HFFc6 (cell line): ENCODE results near the gene SYNGR4. TPM values are rescaled to one million over a fixed set of nuclear protein-coding genes. Genes with fewer than 3 reads are reported as not detected.
A peak's percentile ranks its signal among the peaks of the same experiment; 100 is the strongest.
"Not testable (repeated sequence)": the region's sequence is repeated elsewhere in the genome, so short reads cannot be mapped to it uniquely, and the experiment has no call there.

ENCODE experiments used
- DNase-seq: peaks from one replicate; pipeline ENCODE4 v3.0.0-alpha.2; 2018
- H3K27ac Mint-ChIP-seq: 2 replicates; pipeline ENCODE4 v1.8.0; 2020; ENCODE audit warnings: mild to moderate bottlenecking, mixed read lengths
- H3K27me3 Mint-ChIP-seq: 2 replicates; pipeline ENCODE4 v1.8.0; 2021; ENCODE audit warnings: mild to moderate bottlenecking, moderate library complexity, mixed read lengths; ENCODE audit not compliant: insufficient read depth
- H3K36me3 Mint-ChIP-seq: 2 replicates; pipeline ENCODE4 v1.8.0; 2021; ENCODE audit warnings: low read depth, mixed read lengths
- H3K4me1 Mint-ChIP-seq: 2 replicates; pipeline ENCODE4 v1.8.0; 2020; ENCODE audit warnings: low read depth, mixed read lengths
- H3K4me3 Mint-ChIP-seq: 2 replicates; pipeline ENCODE4 v1.8.0; 2020; ENCODE audit warnings: mild to moderate bottlenecking, moderate library complexity, mixed read lengths
- H3K9me3 Mint-ChIP-seq: 2 replicates; pipeline ENCODE4 v1.8.0; 2020; ENCODE audit warnings: mild to moderate bottlenecking, mixed read lengths
- CTCF ChIP-seq: fragments of 200-600 bp; sonication (generic); IDR thresholded peaks from 2 replicates; pipeline ENCODE4 v1.5.0; 2021; ENCODE audit warnings: antibody characterized with exemption, mild to moderate bottlenecking
- long read RNA-seq: library from polyadenylated mRNA; unstranded; transcript quantifications from one replicate; pipeline ENCODE4 v2.0.0, GENCODE V29; 2019
- total RNA-seq, 6 experiments: library from RNA; stranded (reverse); fragmentation: NEBNext Ultra II Directional; extraction: Animal tissue kit (Norgen Biotek cat#: 25700); gene quantifications; 2 replicates in 1 of 6; 3 replicates in 5 of 6; pipeline ENCODE4 v1.2.3, GENCODE V29; 2021

SYNGR4 gene
- not detected for total RNA-seq
- long read RNA-seq, partial matches to known transcripts: 0 of 1 reads
- long read RNA-seq, other reads (novel, unspliced or antisense): 1 of 1 reads

DNA sequence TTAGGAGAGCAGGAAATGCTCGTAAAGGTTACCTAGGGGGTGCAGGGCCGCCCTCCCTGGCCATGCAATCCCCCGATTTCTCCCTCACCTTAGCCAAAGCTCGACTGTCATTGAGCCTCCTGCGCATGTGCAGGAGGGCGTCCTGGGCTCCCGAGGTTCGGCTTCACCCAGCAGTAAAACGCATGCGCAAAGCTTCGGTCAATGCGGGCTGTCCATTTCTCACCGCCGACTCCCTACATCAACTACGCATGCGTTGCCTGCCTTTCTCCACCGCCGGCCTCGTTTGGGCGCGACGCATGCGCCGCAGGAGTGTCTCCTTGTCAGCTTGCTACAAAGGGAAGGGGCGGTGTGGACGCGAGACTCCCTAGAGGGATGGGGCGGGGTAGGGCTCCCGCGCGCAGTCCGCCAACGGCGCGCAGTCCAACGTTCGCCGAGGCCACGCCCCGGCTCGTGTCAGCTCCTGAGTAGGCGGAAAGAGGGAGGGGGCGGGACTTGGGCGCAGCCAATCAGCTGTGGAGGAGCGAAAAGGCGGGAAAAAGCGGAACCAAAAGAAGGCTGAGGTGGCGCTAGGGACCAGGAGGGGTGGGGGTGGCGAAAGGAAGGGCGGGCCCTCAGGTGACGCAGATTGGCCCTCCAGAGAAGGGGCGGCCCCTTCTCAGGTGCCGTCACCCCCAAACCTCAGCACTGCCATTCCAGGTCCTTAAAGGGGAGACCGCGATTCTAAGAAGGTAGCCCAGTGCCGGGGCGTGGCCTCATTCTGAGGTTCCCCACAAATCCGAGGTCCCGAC is at the start of gene SYNGR4, which contains the start of gene TMEM143:
SYNGR4 (plus strand) TSS at position 558 of the 788 bp plus-strand sequence. CDS start 1,476 bp downstream, outside the sequence.
TMEM143 (minus strand) TSS at position 131 of the 788 bp plus-strand sequence; CDS start at position 111, 20 bp downstream.
- H3K27ac Mint-ChIP-seq: peak within 1 kb of the TSS; percentile 94
- peak within 1 kb of the TSS; percentile 88 for H3K4me3 Mint-ChIP-seq
- no peaks in the 10 kb centered on the region; the same call in 1 of the 2 replicates for H3K36me3 Mint-ChIP-seq
- H3K4me1 Mint-ChIP-seq: no peaks in the 10 kb centered on the region
- peaks cover under 1% of the 10 kb centered on the region for H3K27me3 Mint-ChIP-seq
- no peaks in the 10 kb centered on the region for H3K9me3 Mint-ChIP-seq
- no peak for TF ChIP-seq CTCF
- peak; percentile 99 for DNase-seq

DNA sequence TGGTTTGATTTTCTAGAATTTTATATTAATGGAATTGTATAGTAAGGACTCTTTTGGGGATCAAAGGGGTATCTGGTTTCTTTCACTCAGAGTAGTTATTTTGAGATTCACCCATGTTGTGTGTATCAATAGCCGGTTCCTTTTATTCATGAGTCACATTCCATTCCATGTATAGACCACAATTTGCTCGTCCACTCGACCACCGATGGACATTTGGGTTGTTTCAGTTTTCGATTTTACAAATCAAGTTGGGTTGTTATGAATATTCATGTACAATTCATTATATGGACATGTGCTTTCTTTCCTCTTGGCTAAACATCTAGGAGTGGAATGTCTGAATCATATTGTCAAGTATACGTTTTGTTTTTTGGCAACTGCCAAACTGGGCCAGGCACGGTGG is 48.5 kb upstream of the SYNGR4 start:
- no peak for DNase-seq
- H3K9me3 Mint-ChIP-seq: no peaks in the 10 kb centered on the region
- TF ChIP-seq CTCF: no peak
- H3K4me1 Mint-ChIP-seq: peaks cover 23% of the 10 kb centered on the region
- H3K27ac Mint-ChIP-seq: no peak overlapping the region
- peaks cover 3% of the 10 kb centered on the region for H3K27me3 Mint-ChIP-seq
- H3K4me3 Mint-ChIP-seq: no peak overlapping the region
- H3K36me3 Mint-ChIP-seq: no peaks in the 10 kb centered on the region

DNA sequence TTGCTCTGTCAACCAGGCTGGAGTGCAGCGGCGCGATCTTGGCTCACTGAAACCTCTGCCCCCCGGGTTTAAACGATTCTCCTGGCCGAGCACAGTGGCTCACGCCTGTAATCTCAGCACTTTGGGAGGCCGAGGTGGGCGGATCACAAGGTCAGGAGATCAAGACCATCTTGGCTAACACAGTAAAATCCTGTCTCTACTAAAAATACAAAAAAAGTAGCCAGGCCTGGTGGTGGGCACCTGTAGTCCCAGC is 46.5 kb upstream of the SYNGR4 start:
- not testable (repeated sequence) for H3K9me3 Mint-ChIP-seq

GRCh38 chr19:48318286-48318987 is 45.7 kb upstream of the SYNGR4 start:
- no peak overlapping the region for H3K27ac Mint-ChIP-seq
- H3K4me3 Mint-ChIP-seq: no peak overlapping the region
- DNase-seq: no peak
- no peak for TF ChIP-seq CTCF
- no peaks in the 10 kb centered on the region for H3K27me3 Mint-ChIP-seq
- H3K4me1 Mint-ChIP-seq: peaks cover 47% of the 10 kb centered on the region
- no peaks in the 10 kb centered on the region for H3K9me3 Mint-ChIP-seq
- no peaks in the 10 kb centered on the region for H3K36me3 Mint-ChIP-seq

More for the DNA sequence above, 46.5 kb upstream of the SYNGR4 start:
- H3K27ac Mint-ChIP-seq, DNase-seq, H3K27me3 Mint-ChIP-seq, H3K4me3 Mint-ChIP-seq, H3K36me3 Mint-ChIP-seq: not testable (repeated sequence)
- H3K4me1 Mint-ChIP-seq: peaks cover 39% of the 10 kb centered on the region

GRCh38 chr19:48319647-48320541 is 44.3 kb upstream of the SYNGR4 start:
- H3K4me3 Mint-ChIP-seq: no peak overlapping the region
- peak overlapping the region; percentile 99 for H3K27ac Mint-ChIP-seq
- no peaks in the 10 kb centered on the region for H3K27me3 Mint-ChIP-seq
- peak; percentile 71 for DNase-seq
- TF ChIP-seq CTCF: peak; percentile 93
- peaks cover 61% of the 10 kb centered on the region for H3K4me1 Mint-ChIP-seq
- no peaks in the 10 kb centered on the region for H3K36me3 Mint-ChIP-seq
- H3K9me3 Mint-ChIP-seq: no peaks in the 10 kb centered on the region
